ENCODE data around the gene CCDC106.

CCDC106 gene

DNA sequence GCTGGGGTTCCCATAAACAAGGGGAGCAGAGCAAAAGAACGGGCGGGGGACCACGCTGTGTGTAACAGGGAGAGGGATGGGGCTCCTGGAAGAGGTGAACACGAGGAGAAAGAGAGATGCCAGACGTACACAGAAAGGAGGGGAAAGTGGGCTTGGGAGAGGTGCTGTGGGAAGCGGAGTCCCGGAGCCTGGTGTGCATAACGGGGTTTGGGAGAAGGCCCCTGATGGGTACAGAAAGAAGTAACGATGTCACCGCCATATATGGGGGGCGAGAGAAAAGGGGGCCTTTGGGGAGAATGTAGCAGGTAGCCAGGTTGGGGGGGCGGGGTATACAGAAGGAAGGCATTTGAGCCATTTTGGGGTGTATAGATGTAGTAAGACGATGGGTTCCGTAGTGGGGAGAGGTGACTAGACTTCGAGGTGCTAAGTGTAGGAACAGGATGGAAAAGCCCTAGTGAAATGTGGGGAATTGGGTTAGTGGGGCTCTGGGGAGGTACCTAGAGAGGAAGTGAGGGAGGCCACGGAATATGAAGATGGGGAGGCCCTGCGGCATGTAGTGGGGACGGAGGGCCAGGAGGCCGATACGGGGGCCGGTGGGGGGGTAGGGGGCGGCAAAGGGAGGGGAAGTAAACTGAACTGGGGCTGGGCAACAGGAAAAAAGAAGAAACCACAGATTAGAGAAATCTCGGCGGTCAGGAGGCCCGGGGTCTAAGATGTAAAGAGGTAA, 6.4 kb upstream of the CCDC106 start:
- no peak for DNase-seq (ENCODE audit: extremely low read depth, low read depth)
- TF ChIP-seq, protein P1, sequence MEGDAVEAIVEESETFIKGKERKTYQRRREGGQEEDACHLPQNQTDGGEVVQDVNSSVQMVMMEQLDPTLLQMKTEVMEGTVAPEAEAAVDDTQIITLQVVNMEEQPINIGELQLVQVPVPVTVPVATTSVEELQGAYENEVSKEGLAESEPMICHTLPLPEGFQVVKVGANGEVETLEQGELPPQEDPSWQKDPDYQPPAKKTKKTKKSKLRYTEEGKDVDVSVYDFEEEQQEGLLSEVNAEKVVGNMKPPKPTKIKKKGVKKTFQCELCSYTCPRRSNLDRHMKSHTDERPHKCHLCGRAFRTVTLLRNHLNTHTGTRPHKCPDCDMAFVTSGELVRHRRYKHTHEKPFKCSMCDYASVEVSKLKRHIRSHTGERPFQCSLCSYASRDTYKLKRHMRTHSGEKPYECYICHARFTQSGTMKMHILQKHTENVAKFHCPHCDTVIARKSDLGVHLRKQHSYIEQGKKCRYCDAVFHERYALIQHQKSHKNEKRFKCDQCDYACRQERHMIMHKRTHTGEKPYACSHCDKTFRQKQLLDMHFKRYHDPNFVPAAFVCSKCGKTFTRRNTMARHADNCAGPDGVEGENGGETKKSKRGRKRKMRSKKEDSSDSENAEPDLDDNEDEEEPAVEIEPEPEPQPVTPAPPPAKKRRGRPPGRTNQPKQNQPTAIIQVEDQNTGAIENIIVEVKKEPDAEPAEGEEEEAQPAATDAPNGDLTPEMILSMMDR (IDR thresholded peaks at IDR 0.05; ENCODE audit: low read depth, low read length, missing control alignments), result no peak
- peak overlapping the region; percentile 87 for H3K4me3 ChIP-seq (replicated peaks; ENCODE audit: low read depth, low read length)

DNA sequence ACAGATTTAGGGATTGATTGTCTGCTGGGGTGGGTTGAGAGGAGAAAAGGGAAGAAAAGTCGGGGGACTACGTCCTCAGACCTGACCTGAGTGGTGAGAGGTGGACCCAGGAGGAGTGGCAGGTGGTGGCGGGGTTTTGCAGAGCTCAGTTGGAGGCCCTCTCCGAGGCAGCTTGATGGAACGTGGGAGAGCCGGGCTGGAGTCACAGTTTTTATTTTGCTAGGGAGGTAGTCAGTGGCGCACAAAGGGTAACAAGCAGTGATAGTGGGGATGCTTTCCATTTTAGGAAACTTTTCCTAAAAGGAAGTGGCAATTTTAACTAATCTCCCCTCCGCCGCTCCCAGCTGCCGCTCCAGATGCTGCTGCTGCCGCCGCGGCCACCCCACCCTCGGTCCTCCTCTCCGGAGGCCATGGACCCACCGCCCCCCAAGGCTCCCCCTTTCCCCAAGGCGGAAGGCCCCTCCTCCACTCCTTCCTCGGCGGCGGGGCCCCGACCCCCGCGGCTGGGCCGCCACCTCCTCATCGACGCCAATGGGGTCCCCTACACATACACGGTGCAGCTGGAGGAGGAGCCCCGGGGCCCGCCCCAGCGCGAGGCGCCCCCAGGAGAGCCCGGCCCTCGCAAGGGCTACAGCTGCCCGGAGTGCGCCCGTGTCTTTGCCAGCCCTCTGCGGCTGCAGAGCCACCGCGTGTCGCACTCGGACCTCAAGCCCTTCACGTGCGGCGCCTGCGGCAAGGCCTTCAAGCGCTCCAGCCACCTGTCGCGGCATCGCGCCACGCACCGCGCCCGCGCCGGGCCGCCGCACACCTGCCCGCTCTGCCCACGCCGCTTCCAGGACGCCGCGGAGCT, 5.6 kb upstream of the CCDC106 start:
- DNase-seq (ENCODE audit: extremely low read depth, low read depth), result no peak
- H3K4me3 ChIP-seq (replicated peaks; ENCODE audit: low read depth, low read length), result peak overlapping the region; percentile 87
- TF ChIP-seq, protein P1 (IDR thresholded peaks at IDR 0.05; ENCODE audit: low read depth, low read length, missing control alignments), result no peak

DNA sequence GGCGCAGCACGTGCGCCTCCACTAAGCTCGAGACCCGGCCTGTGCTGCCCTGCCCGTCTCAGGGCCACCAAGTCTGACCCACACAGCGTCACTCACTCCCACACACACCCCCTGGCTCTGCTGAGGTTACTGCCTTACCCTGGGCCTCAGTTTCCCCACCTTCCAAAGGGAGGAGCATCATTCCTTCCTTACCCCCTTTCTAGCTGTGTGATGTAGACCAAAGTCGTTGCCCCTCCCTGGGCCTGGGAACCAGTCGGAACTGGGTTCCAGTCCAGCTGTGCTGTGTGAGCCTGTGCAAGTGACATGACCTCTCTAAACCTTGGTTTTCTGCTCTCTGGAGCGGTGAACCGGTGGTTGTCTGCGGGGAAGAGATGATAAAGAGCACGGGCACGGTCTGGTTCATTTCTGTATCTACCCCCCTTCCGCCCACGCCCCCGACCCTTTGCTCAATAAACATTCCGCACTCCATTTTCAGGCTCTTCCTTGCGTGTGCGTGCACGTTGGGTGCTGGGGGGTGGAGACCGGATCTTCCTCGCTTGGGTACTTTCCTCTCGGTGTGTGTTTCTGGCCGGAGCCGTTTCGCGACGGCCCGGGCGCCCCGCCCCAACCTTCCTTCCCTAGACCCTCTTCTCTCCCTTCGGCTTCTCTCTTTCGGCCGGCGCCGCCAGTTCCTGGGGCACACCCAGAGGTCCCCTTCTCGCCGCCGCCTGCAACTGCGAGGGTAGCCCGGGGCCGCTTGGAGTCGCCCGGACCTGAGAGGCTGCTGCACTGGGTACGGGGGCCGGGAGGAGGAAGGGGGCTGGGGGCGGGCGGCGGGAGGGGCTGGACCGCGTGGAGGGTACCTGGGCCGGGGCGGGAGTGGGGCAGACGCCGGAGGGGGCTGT, 4.8 kb upstream of the CCDC106 start, which contains the start of gene ZNF581:
Gene ZNF581, plus strand, starts transcription at position 647 of the 884 bp plus-strand sequence. CDS start 923 bp downstream, outside the sequence.
- peak; percentile 42 for DNase-seq (ENCODE audit: extremely low read depth, low read depth)
- TF ChIP-seq, protein P1 (IDR thresholded peaks at IDR 0.05; ENCODE audit: low read depth, low read length, missing control alignments), result no peak
- peak within 1 kb of the TSS; percentile 87 for H3K4me3 ChIP-seq (replicated peaks; ENCODE audit: low read depth, low read length)

DNA sequence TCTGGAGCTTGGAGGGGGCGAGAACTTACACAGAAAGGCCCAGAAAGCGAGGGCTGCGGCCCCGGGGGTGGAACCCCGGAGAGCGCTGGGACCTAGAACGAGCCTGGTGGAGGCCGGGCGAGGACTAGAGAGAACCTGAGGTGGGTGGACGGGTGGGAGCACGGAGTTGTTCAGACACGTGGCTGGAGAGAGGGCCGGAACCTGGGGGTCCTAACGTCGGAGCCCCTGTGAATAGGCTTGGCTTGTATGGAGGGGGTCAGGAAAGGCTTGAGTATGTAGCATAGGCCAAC, 4.2 kb upstream of the CCDC106 start:
- TF ChIP-seq, protein P1 (IDR thresholded peaks at IDR 0.05; ENCODE audit: low read depth, low read length, missing control alignments), result no peak
- DNase-seq (ENCODE audit: extremely low read depth, low read depth), result no peak
- peak overlapping the region; percentile 87 for H3K4me3 ChIP-seq (replicated peaks; ENCODE audit: low read depth, low read length)

DNA sequence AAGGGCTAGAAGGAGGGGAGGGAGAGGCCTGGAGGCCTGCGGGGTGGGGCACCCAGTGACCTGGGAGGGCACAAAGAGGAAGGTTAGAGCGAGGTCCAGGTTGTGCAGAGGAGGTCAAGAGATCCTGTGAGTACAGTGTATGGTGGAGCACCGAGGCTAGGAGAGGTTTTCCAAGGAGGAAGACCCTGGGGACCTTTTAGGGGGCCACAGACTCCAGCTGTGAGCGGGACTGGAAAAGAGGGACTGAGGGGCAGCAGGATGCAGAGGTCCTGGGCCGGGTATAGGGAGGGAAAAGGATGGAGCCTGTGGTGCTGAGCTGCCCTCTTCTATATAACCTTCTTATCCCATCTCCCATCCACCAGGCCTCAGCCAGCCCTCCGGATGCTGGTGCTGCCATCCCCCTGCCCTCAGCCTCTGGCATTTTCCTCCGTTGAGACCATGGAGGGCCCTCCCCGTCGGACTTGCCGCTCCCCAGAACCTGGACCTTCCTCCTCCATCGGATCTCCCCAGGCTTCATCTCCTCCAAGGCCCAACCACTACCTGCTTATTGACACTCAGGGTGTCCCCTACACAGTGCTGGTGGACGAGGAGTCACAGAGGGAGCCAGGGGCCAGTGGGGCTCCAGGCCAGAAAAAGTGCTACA, 3.7 kb upstream of the CCDC106 start:
- peak overlapping the region; percentile 87 for H3K4me3 ChIP-seq (replicated peaks; ENCODE audit: low read depth, low read length)
- TF ChIP-seq, protein P1 (IDR thresholded peaks at IDR 0.05; ENCODE audit: low read depth, low read length, missing control alignments), result no peak
- no peak for DNase-seq (ENCODE audit: extremely low read depth, low read depth)

All from HFF-Myc (cell line).